Eye (tissue), 1 donor: ENCODE measurements around the gene POU2AF1.
"Not testable (repeated sequence)": the region's sequence is repeated elsewhere in the genome, so short reads cannot be mapped to it uniquely, and the experiment has no call there.

Source experiments
- DNase-seq: peaks from one replicate; pipeline ENCODE4 v3.0.0-alpha.2; 2015

POU2AF1 gene

DNA sequence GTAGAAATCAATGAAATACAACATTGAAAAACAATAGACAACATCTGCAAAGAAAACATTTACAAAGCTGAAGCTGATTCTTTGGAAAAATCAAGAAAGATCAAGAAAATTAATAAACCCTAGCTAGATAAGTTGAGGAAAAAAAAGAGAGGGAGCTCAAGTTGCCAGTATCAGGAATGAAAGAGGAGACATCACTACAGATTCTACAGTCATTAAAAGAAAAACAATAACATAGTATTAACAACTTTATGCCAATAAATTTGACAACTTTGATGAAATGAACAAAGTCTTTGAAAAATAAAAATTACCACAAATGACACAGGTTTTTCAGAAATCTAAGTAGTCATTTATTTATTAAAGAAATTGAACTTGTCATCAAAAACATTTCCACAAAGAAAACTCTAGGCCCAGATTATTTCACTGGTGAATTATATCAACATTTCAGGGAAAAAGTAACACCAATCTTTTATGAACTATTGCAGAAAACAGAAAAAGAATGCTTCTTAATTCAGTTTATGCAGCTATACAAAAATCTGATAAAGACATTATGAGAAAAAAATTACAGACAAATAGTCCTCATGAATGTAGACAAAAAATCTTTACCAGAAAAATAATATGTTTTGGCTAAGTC, 39.2 kb downstream of the POU2AF1 start:
- DNase-seq = no peak

DNA sequence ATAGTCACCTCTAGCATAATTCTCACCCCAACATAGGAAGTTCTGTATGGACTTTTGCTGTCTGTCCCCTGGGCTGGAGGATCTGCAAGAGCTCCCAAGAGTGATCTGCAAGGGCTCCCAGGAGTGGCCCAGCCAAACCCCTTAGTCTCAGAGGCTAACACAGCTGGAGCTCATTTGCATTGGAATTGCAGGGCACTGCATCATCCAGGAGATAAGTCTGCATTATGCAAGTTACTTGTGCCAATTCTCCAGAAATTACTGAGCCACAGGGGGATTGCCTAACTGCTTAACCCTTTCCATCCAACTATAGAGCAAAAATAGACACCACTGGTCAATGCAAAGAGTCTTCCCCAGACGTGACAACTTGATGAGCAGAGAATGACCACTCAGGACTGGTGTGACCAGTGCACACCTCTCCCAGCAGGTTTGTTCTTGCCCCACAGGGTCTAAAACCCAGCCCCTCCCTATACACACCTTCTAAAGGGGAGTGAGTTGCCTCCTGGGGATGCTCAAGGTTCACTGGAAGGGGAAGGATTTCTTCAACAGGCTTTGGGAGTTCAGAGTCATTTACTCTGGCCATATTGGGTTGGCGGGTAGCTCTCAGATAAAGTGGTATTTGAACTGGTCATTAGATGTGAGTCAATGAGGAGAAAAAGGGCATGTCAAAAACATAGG, 42.4 kb downstream of the POU2AF1 start:
- no peak for DNase-seq

DNA sequence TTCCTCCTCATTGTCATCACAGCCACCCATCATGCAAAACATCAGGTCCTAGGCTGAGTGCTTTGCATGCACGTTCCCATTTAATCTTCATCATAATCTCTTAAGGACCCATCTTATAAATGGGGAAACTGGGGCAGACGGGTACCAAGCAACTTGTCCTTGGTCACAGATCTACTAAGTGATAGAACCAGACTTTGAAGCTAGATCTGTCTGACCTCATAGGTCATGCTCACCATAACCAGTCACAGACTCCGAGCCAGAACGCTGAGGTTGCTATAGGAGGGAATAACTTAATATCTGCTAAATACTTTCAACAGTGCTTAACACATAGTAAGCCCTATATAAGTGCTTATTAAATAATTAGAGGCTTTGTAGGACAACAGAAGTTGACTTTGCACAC, 43.0 kb downstream of the POU2AF1 start:
- no peak for DNase-seq

DNA sequence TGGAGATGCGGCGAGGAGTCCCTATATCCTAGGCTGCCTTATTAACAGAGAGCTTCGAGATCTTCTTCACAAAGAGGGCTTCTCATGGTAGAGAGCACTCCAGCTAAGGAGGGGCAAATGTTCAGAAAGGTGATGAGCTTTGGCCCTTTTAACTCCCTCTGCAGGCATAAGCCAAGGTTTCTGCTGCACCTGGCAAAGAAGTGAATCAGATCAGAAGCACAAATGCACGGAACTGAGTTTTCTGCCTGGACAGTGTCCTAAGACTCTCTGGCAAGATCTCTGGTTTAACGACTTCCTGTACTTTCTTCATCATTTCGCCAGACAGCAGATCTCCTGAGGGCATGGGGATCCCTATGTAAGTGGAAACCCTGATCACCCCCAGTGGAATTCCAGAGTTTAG, 43.5 kb downstream of the POU2AF1 start:
- DNase-seq = no peak

DNA sequence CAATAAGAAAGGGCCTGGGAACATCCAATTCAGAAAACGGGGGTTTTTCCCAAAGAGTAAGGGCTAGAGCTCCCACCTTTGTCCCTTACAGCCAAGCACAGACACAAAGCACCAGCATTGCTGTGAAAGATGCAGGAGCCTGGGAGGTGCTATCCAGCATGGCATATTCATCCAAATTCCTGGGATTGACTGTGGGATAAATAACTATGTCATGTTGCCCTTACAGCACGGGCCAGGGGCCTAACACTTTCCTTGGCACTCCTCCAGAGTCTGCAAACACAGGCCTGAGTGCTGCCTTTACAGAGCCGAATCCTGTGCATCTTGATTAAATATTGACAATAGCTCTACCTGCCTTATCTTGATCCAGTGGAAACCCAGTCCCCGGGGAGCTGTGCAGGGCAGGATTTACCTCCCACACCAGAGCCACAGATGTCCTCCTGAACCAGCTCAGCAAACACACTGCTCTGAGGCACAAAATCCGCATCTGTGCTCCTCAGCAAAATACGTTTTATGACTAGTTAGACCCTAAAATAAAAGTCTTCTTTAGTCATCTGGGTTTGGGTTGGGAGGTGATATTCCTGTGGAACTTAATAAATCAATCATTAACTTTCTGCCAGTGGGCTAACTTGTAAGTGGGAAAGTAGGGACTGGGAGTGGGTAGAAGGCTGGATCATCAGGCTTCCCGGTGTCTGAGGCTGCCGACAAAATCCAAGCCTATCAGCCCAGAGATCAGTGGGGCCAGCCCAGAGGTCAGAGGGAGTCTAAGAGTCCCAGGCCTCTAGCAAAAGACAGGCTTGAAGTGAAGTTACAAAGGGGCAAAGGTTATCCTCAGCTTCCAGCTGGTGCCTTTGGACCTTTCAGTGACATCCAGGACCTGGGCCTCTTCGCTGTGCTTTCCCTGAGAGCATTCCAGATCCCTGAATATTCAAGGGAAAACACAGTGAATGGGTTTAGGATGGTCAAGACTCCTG, 44.3 kb downstream of the POU2AF1 start:
- DNase-seq = no peak

DNA sequence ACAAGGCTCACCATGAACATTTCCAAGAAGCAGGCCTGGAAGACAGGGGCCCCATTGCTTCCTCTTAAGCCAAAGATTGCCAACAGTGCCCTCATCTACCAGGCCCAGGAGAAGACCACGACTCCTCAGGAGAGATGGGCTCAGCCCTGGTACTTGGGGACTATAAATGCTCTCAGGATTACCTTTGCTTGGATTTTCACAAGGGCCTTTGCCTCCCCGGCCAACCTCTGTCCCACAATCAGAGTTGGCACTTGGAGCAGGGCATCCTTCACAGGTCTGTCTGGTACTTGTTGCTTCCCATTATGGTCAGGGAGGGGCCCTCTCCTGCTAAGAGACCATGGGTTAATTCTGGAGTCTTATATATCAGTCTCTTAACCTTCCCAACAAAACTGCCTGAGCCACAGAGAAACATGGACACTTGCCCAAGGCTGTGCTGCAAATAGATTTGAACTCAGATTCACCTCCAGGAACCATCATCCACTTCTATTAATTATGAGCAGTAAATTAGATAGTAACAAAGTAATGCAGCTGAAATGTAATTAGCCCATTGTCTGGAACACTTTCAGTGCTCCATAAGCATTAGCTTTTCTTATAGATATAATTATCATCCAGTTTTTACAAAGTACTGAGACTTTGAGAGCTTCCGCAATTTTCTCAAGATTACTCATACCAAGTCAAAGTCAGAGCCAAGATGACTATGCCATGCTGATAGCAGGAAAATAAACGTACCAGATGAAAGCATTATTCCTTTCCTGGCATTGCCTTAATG, 47.2 kb downstream of the POU2AF1 start:
- DNase-seq = no peak

DNA sequence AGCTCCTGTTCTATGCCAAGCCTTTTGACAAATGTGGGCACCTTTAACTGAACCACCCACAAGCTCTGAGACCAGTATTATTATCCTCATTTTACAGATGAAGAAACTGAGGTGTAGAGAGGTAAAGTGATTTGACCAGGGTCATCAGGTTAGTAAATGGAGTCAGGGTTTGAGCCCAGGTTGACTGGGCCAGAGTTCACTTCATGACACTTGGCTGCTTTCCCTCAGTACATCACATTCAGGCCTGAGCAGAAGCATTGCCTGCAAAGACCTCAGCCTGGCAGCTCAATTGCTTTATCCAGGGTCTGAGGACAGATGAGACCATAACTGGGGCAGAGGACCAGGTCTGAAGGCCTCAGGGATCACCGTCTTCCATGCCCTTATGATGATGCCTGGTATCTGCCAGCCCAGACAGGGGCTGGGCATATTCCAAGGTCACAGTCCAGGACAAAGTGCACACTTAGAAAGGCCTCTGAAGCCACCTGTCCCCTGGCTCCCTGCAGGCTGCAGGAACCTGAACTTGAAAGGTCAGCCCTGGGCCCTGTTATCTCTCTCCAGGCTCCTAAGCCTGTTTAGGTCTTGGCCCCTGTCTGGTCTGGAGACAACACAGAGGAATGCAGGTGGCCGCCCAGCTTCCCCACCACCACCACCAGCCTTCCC, 48.7 kb downstream of the POU2AF1 start:
- no peak for DNase-seq

DNA sequence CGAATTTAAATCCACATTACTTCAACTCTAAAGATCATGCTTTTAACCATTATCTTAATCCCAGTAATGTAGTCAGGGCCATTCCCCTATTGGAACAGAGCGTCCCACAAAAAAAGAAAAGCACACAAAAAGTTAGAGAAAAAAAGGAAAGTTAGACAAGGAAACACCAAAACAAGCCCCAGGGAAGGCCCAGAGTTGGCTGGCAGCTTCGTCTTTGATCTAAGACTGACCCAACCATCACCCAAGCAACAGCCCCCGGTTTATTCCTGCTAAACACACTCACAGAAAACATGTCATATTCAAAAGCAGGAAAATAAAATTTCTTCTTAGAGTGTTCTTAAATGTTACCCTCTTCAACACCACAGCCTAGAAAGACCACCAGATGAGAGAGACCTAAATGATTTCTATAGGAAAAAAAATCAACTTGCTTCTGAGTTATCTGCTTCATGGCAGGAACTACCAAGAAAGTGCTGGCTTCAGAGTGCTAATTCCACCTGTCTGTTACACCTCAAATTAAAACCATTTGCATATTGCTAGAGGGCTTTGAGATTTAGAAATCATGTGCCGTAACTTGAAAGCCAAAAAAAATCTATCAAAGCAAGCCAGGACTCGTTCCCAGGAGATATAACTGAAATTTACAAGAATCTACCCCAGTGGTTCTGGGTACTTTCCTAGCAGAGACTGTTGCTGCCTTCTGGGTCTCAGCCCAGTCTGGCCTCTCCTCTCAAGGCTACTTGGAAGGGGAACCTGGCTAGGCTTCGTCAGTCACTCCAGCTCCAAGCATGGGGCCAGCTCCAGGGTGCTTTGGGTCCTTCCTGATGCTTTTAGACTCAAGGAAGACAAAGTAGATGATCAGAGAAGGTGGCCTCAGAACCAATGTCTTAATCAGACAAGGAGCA, 49.5 kb downstream of the POU2AF1 start:
- no peak for DNase-seq

DNA sequence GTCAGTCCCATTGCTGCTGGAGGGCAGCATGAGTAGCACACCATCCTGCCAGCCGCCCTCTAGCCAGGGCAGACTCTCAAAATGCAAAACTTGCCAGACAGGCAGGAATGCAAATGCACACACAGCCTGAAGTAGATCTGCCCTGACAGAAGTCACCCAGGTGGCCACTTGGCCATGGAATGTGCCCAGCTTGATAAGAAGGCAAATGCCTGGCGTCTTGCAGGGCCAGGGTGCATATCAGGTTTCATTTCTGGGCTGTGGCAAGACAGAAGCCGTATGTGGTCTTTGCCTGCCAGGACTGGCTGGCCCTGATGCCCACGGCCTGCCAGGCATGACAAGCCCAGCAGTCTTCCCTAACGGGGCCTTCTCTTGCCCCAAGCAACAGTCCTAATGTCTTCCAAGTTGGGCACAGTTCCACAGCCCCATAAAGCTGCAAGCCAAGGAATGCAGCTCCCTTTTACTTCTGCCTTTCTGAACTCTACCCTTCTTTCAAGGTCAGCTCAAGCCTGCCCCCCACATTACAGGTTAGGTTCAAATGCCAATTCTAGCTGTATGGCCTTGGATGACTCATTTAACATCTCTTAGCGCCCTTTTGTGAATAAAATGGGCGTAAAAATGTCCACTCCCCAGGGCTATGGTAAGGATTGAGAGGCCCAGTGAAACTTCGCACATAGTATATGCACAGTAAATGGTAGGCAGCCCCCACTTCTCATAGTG, 51.0 kb downstream of the POU2AF1 start:
- DNase-seq = no peak

DNA sequence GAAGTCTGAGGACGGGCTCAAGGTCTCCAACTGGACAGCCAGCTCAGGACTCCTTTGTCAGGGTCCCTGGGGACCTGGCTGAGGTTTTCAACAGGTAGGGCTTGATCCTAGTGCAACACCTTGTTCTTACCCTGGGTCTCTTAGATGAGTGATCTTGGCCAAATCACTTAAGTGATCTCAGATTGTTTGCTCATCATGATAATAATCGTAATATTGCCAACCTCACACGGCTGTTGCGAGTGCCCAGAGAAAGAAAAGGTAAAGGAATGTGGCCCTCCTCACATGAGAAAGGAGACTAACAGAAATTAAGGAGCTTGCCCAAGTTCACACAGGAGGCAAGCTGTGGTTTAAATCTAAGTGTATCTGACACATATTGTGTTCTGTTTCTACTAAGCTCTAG, 52.3 kb downstream of the POU2AF1 start:
- no peak for DNase-seq

DNA sequence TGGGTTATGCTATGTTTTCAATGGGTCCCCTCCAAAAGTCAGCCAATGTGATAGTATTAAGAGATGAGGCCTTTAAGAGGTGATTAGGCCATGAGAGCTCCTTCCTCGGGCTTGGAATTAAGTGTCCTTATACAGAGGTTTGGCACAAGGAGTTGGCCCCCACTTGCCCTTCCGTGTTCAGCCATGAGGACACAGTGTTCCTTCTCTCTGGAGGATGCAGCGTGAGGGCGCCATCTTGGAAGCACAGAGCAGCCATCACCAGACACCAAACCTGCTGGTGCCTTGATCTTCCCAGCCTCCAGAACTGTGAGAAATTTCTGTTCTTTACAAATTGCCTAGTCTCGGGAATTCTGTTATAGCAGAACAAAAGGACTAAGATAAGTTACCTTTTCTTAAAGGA, 53.8 kb downstream of the POU2AF1 start:
- DNase-seq = no peak

DNA sequence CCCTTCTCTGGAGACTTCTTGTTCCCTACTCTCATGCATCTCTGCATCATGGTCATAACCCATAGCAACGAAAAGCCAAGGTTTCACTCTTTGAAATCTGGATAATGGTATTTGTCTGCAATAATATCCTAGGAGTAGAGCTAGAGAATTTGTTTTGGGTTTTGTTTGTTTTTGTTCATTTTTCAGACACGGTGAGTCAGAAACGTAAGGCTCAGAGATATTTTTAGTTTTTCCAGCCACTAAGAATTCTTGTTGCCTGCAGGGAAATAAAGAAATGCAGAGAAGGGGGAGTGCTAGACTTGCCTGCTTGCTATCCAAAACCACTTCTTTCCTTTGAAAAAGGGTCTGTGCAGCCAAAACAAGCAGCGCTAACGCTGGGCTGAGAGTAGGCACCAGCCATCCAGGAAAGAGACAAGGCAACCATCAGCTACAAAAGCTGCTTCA, 54.8 kb downstream of the POU2AF1 start:
- DNase-seq = peak; percentile 41

DNA sequence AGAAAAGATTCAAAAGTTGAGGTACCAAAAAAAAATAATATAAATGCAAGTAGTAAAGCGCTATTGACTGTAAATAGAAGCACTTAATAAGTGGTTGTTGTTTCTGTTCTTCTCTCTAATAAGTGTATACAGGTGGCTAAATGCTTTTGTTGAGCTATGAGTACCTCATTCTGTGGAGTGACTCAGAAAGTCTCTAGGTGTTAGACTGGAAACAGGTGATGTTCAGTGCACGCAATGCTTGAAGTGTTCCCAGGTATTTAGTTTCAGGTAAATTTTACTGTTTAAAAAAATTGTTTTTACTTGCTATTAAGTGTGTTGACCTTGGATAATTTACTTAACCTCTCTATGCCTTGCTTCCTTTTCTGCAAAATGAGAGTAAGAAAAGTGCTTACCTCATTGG, 56.5 kb downstream of the POU2AF1 start:
- DNase-seq = no peak

DNA sequence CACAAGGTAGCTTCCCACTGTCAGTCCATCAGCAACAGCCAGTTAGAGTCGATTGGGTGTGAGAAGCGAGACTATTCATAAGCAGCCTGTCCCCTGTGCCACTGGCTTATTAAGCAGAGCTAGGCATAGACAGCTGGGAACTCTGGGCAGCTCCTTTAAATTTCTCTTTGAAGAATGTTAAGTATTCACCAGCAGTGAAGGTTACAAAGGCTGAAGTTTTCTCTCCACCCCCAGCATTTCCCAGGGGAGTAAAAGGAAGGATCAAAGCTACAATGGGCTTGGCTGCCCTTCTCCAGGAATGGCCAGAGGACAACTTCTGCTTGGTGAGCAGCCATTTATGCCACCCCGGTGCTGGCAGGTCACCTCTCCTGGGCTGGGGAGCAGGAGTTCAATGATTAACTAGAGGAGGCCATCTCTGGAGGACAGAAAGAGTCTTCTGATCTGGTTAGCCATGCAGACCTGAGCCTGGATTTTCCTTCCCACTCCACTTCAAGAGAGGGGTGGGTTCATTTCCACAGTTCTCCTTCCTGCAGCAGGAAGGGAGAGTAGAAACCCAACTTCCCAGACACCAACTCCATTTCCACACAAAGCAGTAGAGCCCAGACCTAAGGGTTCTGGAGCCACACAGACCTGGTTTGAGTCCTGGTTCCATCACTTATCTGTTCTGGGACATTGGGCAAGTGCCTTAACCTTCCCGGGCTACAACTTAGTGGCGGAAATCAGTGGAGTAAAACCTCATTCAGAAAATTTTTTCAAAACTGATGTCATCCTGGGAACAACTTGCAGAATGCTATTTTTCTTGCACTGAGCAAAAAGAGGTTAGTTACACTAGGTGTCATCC, 58.1 kb downstream of the POU2AF1 start:
- DNase-seq = no peak

DNA sequence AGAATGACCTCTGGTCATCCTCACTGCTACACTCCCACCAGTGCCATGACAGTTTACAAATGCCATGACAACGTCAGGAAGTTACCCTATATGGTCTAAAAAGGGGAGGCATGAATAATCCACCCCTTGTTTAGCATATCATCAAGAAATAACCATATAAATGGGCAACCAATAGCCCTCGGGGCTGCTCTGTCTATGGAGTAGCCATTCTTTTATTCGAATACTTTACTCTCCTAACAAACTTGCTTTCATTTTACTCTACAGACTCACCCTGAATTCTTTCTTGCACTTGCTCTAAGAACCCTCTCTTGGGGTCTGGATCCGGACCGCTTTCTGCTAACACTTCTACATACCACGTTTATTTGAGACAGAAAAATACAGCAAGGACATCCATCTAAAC, 58.9 kb downstream of the POU2AF1 start:
- not testable (repeated sequence) for DNase-seq

DNA sequence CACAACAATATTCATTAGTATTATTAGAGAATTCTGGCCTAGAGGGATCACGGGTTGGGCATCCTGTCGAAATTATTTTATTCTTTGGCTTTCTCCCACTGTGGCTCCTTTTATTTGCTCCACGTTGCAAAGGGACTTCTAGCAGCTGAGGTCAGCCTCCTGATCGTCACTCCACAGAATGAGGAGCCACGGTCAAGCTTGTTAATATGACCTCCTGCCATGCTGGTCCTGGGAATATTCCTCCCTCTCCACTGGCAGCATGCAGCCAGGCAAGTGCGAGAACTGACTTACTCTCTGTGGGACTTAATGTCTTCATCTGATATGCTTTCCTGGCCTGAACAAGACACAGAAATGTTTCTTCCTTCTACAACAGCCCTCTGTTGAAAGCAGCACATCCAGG, 59.8 kb downstream of the POU2AF1 start:
- DNase-seq = no peak

DNA sequence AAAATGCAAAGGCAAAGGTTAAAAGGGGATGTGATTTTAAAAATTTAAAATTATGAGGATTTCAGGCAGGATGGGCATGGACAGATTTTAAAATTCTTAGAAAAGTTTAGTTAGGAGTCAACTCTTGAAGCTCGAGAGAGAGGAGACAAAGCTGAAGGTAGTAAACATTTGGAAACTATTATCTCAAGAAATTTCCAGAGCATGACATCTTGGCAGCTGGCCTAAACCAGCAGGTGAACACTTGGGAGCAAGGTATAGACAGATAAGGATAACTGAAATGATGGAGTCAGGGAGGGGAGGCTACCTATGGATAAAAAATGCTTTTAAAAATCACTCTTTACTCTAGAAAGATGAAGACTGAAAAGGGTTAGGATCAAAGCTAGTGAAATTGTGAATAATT, 67.0 kb downstream of the POU2AF1 start:
- no peak for DNase-seq

DNA sequence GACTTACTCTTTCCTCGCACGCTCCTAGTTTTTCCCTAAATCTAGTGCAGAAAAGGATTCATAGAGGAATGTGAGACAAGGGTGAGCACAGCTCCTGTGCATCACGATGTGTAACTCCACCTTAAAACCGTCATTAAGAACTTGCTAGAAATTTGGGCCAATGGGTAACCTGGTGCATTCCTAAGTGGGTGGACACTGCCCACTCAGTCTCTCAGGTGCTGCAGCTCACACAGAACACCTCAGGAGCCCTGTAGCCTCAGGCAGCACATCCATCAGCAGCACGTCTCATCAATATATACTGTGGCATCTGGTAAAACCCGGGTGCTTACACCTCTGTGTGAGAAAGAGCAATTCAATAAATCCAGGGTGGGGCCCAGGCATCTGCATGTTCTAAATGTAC, 68.4 kb downstream of the POU2AF1 start:
- no peak for DNase-seq

DNA sequence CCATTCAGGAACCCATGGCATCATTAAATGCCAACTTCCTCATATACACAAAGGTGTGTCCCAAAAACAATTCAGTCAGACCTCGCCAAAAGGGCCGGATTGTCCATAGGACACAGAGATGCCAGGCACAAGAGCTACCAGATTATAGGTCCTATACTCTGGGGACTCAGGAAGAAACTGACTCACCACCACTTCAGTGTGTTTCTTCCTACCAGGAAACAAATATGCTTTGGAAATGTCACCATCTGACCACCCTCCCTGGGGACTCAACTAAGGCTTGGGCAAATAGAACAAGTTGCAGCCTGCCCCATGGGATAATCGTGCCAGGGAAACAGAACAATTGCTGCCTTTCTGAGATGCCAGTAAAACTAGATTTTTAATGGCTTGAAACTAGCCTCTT, 69.0 kb downstream of the POU2AF1 start:
- DNase-seq = no peak
